Naive B cell (primary cell): ENCODE measurements around the gene GAL3ST2. TPM values are rescaled to one million over a fixed set of nuclear protein-coding genes. Genes with fewer than 3 reads are reported as not detected.
"Not testable (repeated sequence)": the region's sequence is repeated elsewhere in the genome, so short reads cannot be mapped to it uniquely, and the experiment has no call there.

ENCODE experiments used
- ATAC-seq, 2 donors: fragments of 150-1000 bp; cut with Tn5 transposase; 2 replicates each; pipeline ENCODE4 v1.10.0; 2021; ENCODE audit warnings: low read depth in 2 of 2, mild to moderate bottlenecking in 2 of 2, moderate library complexity in 2 of 2
- DNase-seq: peaks from one replicate; pipeline ENCODE4 v3.0.0; 2022
- H3K27ac Mint-ChIP-seq, 6 donors: one replicate each; pipeline ENCODE4 v1.8.0; 2020 to 2022; ENCODE audit warnings: mild to moderate bottlenecking in 6 of 6, mixed read lengths in 6 of 6, moderate library complexity in 5 of 6, inconsistent platforms in 2 of 6
- H3K27me3 Mint-ChIP-seq, 3 donors: one replicate each; pipeline ENCODE4 v1.8.0; 2021 to 2022; ENCODE audit warnings: mixed read lengths in 3 of 3, mild to moderate bottlenecking in 1 of 3
- H3K36me3 Mint-ChIP-seq, 2 donors: one replicate each; pipeline ENCODE4 v1.8.0; 2020 to 2022; ENCODE audit warnings: mixed read lengths in 2 of 2, inconsistent platforms in 1 of 2, mild to moderate bottlenecking in 1 of 2
- H3K4me1 Mint-ChIP-seq, 3 donors: one replicate each; pipeline ENCODE4 v1.8.0; 2020 to 2022; ENCODE audit warnings: mixed read lengths in 3 of 3, inconsistent platforms in 1 of 3, mild to moderate bottlenecking in 1 of 3, moderate library complexity in 1 of 3
- H3K4me3 Mint-ChIP-seq, 8 donors: one replicate each; pipeline ENCODE4 v1.8.0; 2020 to 2022; ENCODE audit warnings: mild to moderate bottlenecking in 8 of 8, mixed read lengths in 8 of 8, moderate library complexity in 8 of 8, inconsistent platforms in 2 of 8
- H3K9me3 Mint-ChIP-seq, 7 donors: one replicate each; pipeline ENCODE4 v1.8.0; 2020 to 2022; ENCODE audit warnings: mixed read lengths in 7 of 7, mild to moderate bottlenecking in 5 of 7, inconsistent platforms in 2 of 7, moderate library complexity in 1 of 7
- polyA plus RNA-seq, 6 donors: library from polyadenylated mRNA; unstranded; fragments of 300-500 nt; fragmentation: Illumina TruSeq; gene quantifications; one replicate each; pipeline ENCODE4 v1.2.3, GENCODE V29; 2021; ENCODE audit warnings: low read depth in 6 of 6

GAL3ST2 gene
- polyA plus RNA-seq, 6 donors from 2014 or later: not detected

GRCh38 chr2:241796209-241796608 lies 19.6 kb downstream of the GAL3ST2 start:
- Mint-ChIP-seq H3K36me3 (no peaks in the 10 kb centered on the region), H3K4me1 (peaks cover 0 to 3% (median 0%) of the 10 kb centered on the region in 3 donors), H3K4me3 (no peak overlapping the region), H3K9me3 (no peaks in the 10 kb centered on the region), H3K27me3 (peaks cover 0 to 12% (median 5%) of the 10 kb centered on the region in 3 donors), H3K27ac (no peak overlapping the region)
- DNase-seq: no peak
- ATAC-seq: no peak

- no peak overlapping the region for H3K4me3 Mint-ChIP-seq
- DNase-seq (no peak), ATAC-seq (no peak)
- H3K4me1 Mint-ChIP-seq: peaks cover 0 to 3% (median 0%) of the 10 kb centered on the region in 3 donors
- H3K27me3 Mint-ChIP-seq: peaks cover 0 to 17% (median 5%) of the 10 kb centered on the region in 3 donors
- peak overlapping the region in 1 of 6 donors; percentile 76 for H3K27ac Mint-ChIP-seq
- H3K36me3 Mint-ChIP-seq: no peaks in the 10 kb centered on the region
- H3K9me3 Mint-ChIP-seq: no peaks in the 10 kb centered on the region
These were observed 20.1 kb downstream of the GAL3ST2 start for GRCh38 chr2:241796610-241797138.

GRCh38 chr2:241797441-241798080 lies 20.9 kb downstream of the GAL3ST2 start:
- peaks cover 0 to 3% (median 0%) of the 10 kb centered on the region in 3 donors for H3K4me1 Mint-ChIP-seq
- ATAC-seq: no peak
- H3K27me3 Mint-ChIP-seq: peaks cover 0 to 22% (median 5%) of the 10 kb centered on the region in 3 donors
- DNase-seq: no peak
- H3K4me3 Mint-ChIP-seq: no peak overlapping the region
- no peak overlapping the region for H3K27ac Mint-ChIP-seq
- no peaks in the 10 kb centered on the region for H3K9me3 Mint-ChIP-seq
- no peaks in the 10 kb centered on the region for H3K36me3 Mint-ChIP-seq

GRCh38 chr2:241798081-241798630 lies 21.5 kb downstream of the GAL3ST2 start:
- ATAC-seq: no peak
- peak overlapping the region in 1 of 8 donors; percentile 29 for H3K4me3 Mint-ChIP-seq

GRCh38 chr2:241798631-241799521 lies 22.3 kb downstream of the GAL3ST2 start:
- Mint-ChIP-seq H3K27me3 (peaks cover 0 to 23% (median 8%) of the 10 kb centered on the region in 3 donors), H3K36me3 (no peaks in the 10 kb centered on the region), H3K27ac (no peak overlapping the region), H3K4me3 (no peak overlapping the region), H3K4me1 (peaks cover 0 to 6% (median 4%) of the 10 kb centered on the region in 3 donors), H3K9me3 (no peaks in the 10 kb centered on the region)
- DNase-seq (no peak), ATAC-seq (no peak)

More at GRCh38 chr2:241798081-241798630, 21.5 kb downstream of the GAL3ST2 start:
- Mint-ChIP-seq H3K27ac (peak overlapping the region in 1 of 6 donors; percentile 45), H3K36me3 (no peaks in the 10 kb centered on the region), H3K4me1 (peaks cover 0 to 4% (median 2%) of the 10 kb centered on the region in 3 donors), H3K9me3 (no peaks in the 10 kb centered on the region), H3K27me3 (peaks cover 3 to 24% (median 5%) of the 10 kb centered on the region in 3 donors)
- DNase-seq: no peak

- no peak for DNase-seq
- Mint-ChIP-seq H3K27ac (no peak overlapping the region), H3K9me3 (no peaks in the 10 kb centered on the region), H3K4me3 (no peak overlapping the region), H3K36me3 (no peaks in the 10 kb centered on the region), H3K27me3 (peaks cover 0 to 26% (median 8%) of the 10 kb centered on the region in 3 donors), H3K4me1 (peaks cover 1 to 7% (median 4%) of the 10 kb centered on the region in 3 donors)
- ATAC-seq: no peak
These were observed 23.0 kb downstream of the GAL3ST2 start for GRCh38 chr2:241799522-241800197.

GRCh38 chr2:241800198-241800903 lies 23.7 kb downstream of the GAL3ST2 start:
- not testable (repeated sequence) for H3K4me3 Mint-ChIP-seq, H3K36me3 Mint-ChIP-seq, H3K9me3 Mint-ChIP-seq, H3K27ac Mint-ChIP-seq, DNase-seq, ATAC-seq
- peaks cover 4 to 10% (median 4%) of the 10 kb centered on the region in 3 donors for H3K4me1 Mint-ChIP-seq
- peaks cover 0 to 29% (median 8%) of the 10 kb centered on the region in 3 donors for H3K27me3 Mint-ChIP-seq

- no peaks in the 10 kb centered on the region for H3K9me3 Mint-ChIP-seq
- ATAC-seq (no peak), DNase-seq (no peak)
- peaks cover 0 to 29% (median 8%) of the 10 kb centered on the region in 3 donors for H3K27me3 Mint-ChIP-seq
- H3K4me1 Mint-ChIP-seq: peaks cover 4 to 10% (median 4%) of the 10 kb centered on the region in 3 donors
- no peaks in the 10 kb centered on the region for H3K36me3 Mint-ChIP-seq
- H3K27ac Mint-ChIP-seq: no peak overlapping the region
- peak overlapping the region in 1 of 8 donors; percentile 15 for H3K4me3 Mint-ChIP-seq
These were observed 25.2 kb downstream of the GAL3ST2 start for GRCh38 chr2:241801611-241802420.

- Mint-ChIP-seq H3K27ac (no peak overlapping the region), H3K4me3 (peak overlapping the region in 2 of 8 donors; percentile 1 to 52), H3K36me3 (no peaks in the 10 kb centered on the region), H3K4me1 (peaks cover 4 to 10% (median 4%) of the 10 kb centered on the region in 3 donors), H3K9me3 (no peaks in the 10 kb centered on the region), H3K27me3 (peaks cover 0 to 28% (median 8%) of the 10 kb centered on the region in 3 donors)
- DNase-seq: no peak
- ATAC-seq: no peak
These were observed 26.0 kb downstream of the GAL3ST2 start for GRCh38 chr2:241802421-241803318.

GRCh38 chr2:241803387-241804325 lies 27.0 kb downstream of the GAL3ST2 start:
- H3K4me3 Mint-ChIP-seq: peak overlapping the region; percentile 1 to 87 (median 66)
- H3K9me3 Mint-ChIP-seq: no peaks in the 10 kb centered on the region
- H3K27me3 Mint-ChIP-seq: peaks cover 6 to 28% (median 8%) of the 10 kb centered on the region in 3 donors
- no peaks in the 10 kb centered on the region for H3K36me3 Mint-ChIP-seq
- H3K27ac Mint-ChIP-seq: peak overlapping the region in 1 of 6 donors; percentile 84
- ATAC-seq (peak; percentile 60 to 68), DNase-seq (peak; percentile 25)
- H3K4me1 Mint-ChIP-seq: peaks cover 4 to 10% (median 4%) of the 10 kb centered on the region in 3 donors
